HG03175 (cell line): ENCODE results near the gene CDC40.
"Not testable (repeated sequence)": the region's sequence is repeated elsewhere in the genome, so short reads cannot be mapped to it uniquely, and the experiment has no call there.

Experiments
- ATAC-seq: cut with Tn5 transposase; IDR thresholded peaks from one replicate; pipeline ENCODE4 v1.9.1; 2021; ENCODE audit warnings: mild to moderate bottlenecking, moderate library complexity; ENCODE audit not compliant: unreplicated experiment

The CDC40 gene

GRCh38 chr6:110198561-110198960 is 18.3 kb downstream of the CDC40 start:
- ATAC-seq, result no peak

GRCh38 chr6:110201151-110201884 is 21.1 kb downstream of the CDC40 start:
- ATAC-seq, result no peak

GRCh38 chr6:110207652-110208051 is 27.4 kb downstream of the CDC40 start:
- no peak for ATAC-seq

- no peak for ATAC-seq
Observed at GRCh38 chr6:110211753-110212152, 31.5 kb downstream of the CDC40 start.

- ATAC-seq, result no peak
Observed at GRCh38 chr6:110214338-110214737, 34.1 kb downstream of the CDC40 start.

- ATAC-seq, result no peak
Observed at GRCh38 chr6:110216140-110216539, 35.9 kb downstream of the CDC40 start.

GRCh38 chr6:110217266-110217665 is 37.0 kb downstream of the CDC40 start:
- no peak for ATAC-seq

- ATAC-seq, result no peak
Observed at GRCh38 chr6:110221738-110222137, 41.5 kb downstream of the CDC40 start.

GRCh38 chr6:110226261-110226660 is 46.0 kb downstream of the CDC40 start:
- no peak for ATAC-seq

GRCh38 chr6:110232450-110232849 is 52.2 kb downstream of the CDC40 start:
- ATAC-seq, result no peak

- ATAC-seq, result peak; percentile 94
Observed at GRCh38 chr6:110233770-110234374, 53.6 kb downstream of the CDC40 start.

- not testable (repeated sequence) for ATAC-seq
Observed at GRCh38 chr6:110236007-110236406, 55.8 kb downstream of the CDC40 start.

- ATAC-seq, result no peak
Observed at GRCh38 chr6:110239526-110240274, 59.5 kb downstream of the CDC40 start.

- ATAC-seq, result not testable (repeated sequence)
Observed at GRCh38 chr6:110244621-110245020, 64.4 kb downstream of the CDC40 start.

GRCh38 chr6:110246378-110246777 is 66.2 kb downstream of the CDC40 start:
- ATAC-seq, result no peak

- no peak for ATAC-seq
Observed at GRCh38 chr6:110246900-110247546, 66.8 kb downstream of the CDC40 start.

- ATAC-seq, result no peak
Observed at GRCh38 chr6:110250058-110250457, 69.8 kb downstream of the CDC40 start.

- no peak for ATAC-seq
Observed at GRCh38 chr6:110250838-110251237, 70.6 kb downstream of the CDC40 start.

- no peak for ATAC-seq
Observed at GRCh38 chr6:110255211-110255750, 75.1 kb downstream of the CDC40 start.

GRCh38 chr6:110256366-110256765 is 76.1 kb downstream of the CDC40 start:
- ATAC-seq, result no peak

GRCh38 chr6:110265273-110265672 is 85.0 kb downstream of the CDC40 start:
- no peak for ATAC-seq
